GM10248 (cell line): ENCODE data around the gene CCNB1.
"Not testable (repeated sequence)": the region's sequence is repeated elsewhere in the genome, so short reads cannot be mapped to it uniquely, and the experiment has no call there.

ENCODE experiments used
- CTCF ChIA-PET: fragments of 300-600 bp; sonication (Branson Sonifier 250); formaldehyde crosslinking; extraction: SDS; loops from one replicate; lab custom pipeline; 2021; ENCODE audit warnings: antibody characterized with exemption; lab: Yijun Ruan, JAX
- POLR2A ChIA-PET: fragments of 350-650 bp; sonication (Branson Sonifier 250); formaldehyde crosslinking; extraction: SDS; loops from one replicate; lab custom pipeline; 2020; ENCODE audit warnings: antibody characterized with exemption; lab: Yijun Ruan, JAX
- DNase-seq: peaks from one replicate; pipeline ENCODE4 v3.0.0; 2012; ENCODE audit errors: extremely low spot score
- CTCF ChIP-seq: IDR thresholded peaks from 2 replicates; pipeline ENCODE4 v1.5.1; 2012; ENCODE audit warnings: mild to moderate bottlenecking, low read depth; ENCODE audit errors: extremely low read depth, missing control alignments, control extremely low read depth

CCNB1 gene

DNA sequence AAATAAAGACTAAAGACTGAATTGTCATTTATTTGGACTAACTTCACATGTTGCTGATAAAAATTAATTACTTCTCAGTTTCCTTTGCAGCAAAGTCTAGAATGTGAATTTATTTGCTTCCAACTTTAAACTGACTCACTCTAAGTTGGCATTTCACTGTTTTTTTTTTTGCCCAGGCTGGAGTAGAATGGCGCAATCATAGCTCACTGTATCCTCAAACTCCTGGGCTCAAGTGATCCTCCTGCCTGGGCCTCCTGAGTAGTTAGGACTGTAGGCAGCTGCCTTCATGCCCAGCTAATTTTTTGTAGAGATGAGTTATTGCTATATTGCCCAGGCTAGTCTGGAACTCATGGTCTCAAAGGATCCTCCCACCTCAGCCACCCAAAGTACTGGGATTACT is 3.5 kb downstream of the CCNB1 start:
- no peak for DNase-seq
- CTCF ChIA-PET = interaction anchor here (1.3 kb wide), 2 partner anchors 64 to 77 kb away, joined by 3 to 4 read pairs; partner anchors contain the start of gene SLC30A5
- POLR2A ChIA-PET = no interaction called here
- no peak for TF ChIP-seq CTCF

- no peak for DNase-seq
- CTCF ChIA-PET = interaction anchor here (1.3 kb wide), 2 partner anchors 64 to 77 kb away, joined by 3 to 4 read pairs; partner anchors contain the start of gene SLC30A5
- no peak for TF ChIP-seq CTCF
- POLR2A ChIA-PET = no interaction called here
Measured at GRCh38 chr5:69170969-69171368, 4.0 kb downstream of the CCNB1 start.

DNA sequence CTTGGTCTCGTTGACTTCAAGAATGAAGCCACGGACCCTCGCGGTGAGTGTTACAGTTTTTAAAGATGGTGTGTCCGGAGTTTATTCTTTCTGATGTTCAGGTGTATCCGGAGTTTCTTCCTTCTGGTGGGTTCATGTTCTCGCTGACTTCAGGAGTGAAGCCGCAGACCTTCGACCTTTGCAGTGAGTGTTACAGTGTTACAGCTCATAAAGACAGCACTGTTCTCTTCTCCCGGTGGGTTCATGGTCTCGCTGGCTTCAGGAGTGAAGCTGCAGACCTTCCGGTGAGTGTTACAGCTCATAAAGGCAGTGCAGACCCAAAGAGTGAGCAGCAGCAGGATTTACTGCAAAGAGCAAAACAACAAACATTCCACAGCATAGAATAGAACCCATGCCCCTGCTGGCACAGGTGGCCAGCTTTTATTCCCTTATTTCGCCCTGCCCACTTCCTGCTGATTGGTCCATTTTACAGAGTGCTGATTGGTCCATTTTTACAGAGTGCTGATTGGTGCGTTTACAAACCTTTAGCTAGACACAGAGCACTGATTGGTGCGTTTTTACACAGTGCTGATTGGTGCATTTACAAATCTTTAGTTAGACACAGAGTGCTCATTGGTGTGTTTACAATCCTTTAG is 14.8 kb downstream of the CCNB1 start:
- POLR2A ChIA-PET, DNase-seq: not testable (repeated sequence)

DNA sequence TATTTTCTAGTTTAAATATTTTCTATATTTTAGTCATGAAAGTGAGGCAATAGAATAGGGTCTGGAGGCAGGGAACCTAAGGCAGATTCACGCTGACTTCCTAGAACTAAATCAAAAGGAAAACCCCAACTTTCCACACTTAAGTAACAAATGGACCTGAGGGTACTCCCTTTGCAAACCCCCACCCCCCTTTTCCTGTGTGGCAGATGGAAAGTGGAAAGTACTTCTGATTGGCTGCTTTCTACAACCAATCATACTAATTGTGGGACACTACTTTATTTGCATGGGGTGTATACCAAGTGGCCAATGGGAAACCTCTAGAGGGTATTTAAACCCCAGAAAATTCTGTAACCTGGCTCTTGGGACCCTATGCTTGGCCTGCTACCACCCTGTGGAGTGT is 17.7 kb downstream of the CCNB1 start:
- ChIA-PET POLR2A (no interaction called here), CTCF (interaction anchor here (1.4 kb wide), 1 partner anchor 91 kb away, joined by 4 read pairs; the partner anchor contains the start of gene SLC30A5)
- no peak for TF ChIP-seq CTCF
- no peak for DNase-seq

More for the DNA sequence above, 14.8 kb downstream of the CCNB1 start:
- CTCF ChIA-PET = interaction anchor here (0.9 kb wide), 1 partner anchor 8 kb away, joined by 4 read pairs; no protein-coding TSS in a partner anchor

DNA sequence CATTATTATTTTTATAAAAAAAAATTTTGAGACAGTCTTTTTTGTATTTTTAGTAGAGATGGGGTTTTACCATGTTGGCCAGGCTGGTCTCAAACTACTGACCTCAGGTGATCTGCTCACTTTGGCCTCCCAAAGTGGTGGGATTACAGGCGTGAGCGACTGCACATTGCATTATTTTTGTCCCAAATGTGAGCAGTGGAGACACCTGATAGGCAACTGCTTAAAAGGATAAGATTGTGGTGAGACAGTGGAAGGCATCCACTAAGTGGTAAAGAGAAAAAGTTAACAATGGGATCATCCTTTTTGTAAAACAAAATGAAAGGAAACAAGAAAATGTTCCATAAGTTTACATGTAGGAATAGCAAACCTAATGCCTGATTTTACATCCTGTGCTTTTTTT is 20.4 kb downstream of the CCNB1 start:
- no peak for TF ChIP-seq CTCF
- DNase-seq = no peak
- ChIA-PET POLR2A (no interaction called here), CTCF (interaction anchor here (1.0 kb wide), 1 partner anchor 11 kb away, joined by 3 read pairs; no protein-coding TSS in a partner anchor)

DNA sequence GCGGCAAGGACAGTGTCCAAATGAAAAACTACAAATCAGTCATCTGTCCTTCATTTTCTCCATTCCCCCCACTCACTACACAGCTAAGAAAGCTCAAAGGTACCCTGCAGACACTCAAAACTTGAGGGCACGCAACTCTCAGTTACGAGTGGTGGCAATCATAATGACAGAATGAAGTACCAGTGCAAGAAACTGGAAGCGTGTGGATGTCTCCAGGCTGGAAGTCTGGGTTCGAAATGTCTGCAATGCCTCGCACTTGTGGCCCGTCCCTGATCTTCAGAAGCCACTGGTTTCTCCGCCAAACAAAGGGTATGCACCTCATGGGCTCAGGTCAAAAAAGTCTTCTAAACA is 21.8 kb downstream of the CCNB1 start:
- CTCF ChIA-PET = interaction anchor here (1.2 to 2.2 kb wide), 3 partner anchors 10 to 146 kb away, joined by 3 to 6 read pairs (median 6); no protein-coding TSS in a partner anchor
- DNase-seq = no peak
- no peak for TF ChIP-seq CTCF
- POLR2A ChIA-PET = no interaction called here

GRCh38 chr5:69189162-69190086 is 22.5 kb downstream of the CCNB1 start, which contains the start of gene CENPH:
Gene CENPH, plus strand, starts transcription at chr5:69189583. Its CDS starts 52 bp downstream, at chr5:69189635.
- CTCF ChIA-PET = interaction anchor here (1.0 to 3.9 kb wide), 12 partner anchors 9 to 145 kb away, joined by 3 to 13 read pairs (median 4); partner anchors contain the start of gene SLC30A5
- DNase-seq = peak; percentile 94
- POLR2A ChIA-PET = no interaction called here
- TF ChIP-seq CTCF = no peak
